RKO (cell line): ENCODE measurements around the gene KCNMA1.

Source experiments
- DNase-seq: peaks from one replicate; pipeline ENCODE4 v3.0.0-alpha.2; 2016; ENCODE audit warnings: low spot score

KCNMA1 gene

DNA sequence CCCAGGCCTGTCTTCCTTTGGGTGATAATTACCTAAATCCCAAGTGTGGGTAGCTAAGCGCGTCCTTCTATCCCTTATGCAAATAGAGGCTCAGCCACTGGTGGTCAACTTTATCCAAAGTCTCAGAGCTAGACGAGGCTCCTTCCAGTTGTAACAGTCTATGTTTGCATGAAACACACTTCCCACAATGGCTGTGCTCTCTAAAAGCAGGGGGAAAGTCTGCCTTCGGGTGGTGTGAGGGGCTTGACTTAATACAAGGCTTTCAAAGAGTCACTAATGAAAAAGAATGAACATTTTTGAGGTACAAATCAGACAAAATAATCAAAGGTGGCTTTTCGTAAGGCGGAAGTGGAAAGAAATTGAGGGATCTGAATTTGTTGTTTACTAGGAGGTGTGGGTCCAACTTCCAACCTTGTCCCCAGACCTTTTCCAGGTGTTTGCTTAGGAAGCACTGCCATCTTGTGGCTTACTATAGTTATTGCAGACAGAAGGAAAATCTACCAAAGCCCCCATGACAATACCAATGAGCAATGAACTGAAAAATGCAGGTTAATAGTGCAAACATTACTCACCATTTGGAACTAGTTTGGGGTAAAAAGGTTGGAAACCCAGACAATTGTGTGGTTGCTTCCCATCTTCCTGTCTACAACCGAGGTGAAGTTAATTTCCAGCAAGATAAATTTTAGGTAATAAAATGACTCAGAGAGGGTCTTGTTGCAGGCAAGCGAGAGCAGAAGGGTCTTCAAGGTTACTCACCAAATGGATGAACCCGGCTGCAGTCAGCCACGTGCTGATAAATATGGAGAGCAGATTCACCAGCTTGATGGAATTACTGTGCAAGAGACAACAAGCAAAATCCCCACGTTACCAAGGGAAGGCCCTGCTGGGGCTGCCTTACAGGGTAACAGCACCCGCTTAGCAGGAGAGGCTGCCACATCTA is 525.7 kb downstream of the KCNMA1 start:
- DNase-seq: peak; percentile 65

DNA sequence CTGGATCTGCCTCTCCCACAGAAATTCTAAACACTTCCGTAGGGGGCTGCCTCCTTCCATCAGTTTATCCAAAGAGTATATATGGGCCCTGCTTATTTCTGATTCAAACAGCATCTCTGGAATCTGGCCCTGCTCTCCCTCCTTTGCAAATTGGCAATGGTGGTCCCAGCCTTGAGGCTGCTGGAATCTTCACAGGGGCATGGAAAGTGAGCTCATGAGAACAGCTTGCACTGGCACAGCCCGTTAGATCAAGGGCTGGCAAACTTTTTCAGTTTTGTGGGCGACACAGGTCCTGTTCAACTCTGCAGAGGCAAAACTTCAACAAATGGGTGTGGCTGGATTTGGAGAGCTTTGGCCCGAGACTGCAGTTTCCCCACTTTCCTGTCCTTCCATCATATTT is 526.9 kb downstream of the KCNMA1 start:
- no peak for DNase-seq

DNA sequence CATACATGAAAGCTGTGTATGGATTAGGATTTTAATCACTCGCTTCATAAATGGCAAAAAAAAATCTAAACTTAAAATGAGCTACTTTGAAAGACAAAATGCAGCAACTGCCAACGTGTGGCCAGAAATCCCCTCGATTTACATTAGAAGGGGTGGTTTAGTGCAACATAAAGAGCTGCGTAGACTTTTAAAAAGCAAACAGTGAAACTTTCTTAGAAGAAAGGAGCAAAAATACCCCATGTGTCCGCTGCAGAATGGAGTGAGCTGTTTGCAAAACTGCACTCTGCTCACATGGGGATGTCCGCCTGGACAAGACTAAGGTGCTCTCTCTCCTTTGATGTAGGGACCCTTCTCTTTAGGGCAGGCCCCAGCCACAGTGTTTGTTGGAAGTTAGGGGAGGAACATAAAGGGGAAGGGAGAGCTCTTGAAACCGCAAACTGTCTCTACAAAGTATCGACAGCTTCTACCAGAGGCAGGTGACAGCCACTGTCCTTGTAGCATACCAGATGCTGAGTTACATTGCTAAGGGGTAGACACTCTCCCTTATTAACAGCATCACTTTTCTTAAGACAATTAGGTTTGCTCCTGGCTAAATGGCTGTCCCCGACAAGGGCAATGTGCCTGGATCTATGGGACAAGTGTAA is 528.1 kb downstream of the KCNMA1 start:
- no peak for DNase-seq

DNA sequence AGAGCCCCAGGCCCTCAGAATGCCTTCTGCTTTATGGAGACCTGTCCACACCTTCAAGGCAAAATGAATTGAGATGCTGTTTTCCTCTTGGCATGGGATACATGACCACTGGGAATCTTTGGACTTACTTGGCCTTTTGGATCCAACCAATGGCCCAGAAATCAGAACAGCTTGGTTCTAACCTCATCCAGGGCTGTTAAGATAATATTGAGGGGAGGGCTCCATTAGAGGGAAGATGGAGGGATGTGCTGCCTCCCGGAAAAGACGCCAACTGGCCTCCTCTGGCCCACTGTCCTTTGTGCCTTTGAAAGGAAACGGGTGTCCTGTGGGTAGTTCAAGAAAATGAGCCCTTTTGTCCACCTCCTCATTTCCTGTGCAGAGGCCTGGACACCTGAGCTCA is 530.9 kb downstream of the KCNMA1 start:
- DNase-seq: no peak

DNA sequence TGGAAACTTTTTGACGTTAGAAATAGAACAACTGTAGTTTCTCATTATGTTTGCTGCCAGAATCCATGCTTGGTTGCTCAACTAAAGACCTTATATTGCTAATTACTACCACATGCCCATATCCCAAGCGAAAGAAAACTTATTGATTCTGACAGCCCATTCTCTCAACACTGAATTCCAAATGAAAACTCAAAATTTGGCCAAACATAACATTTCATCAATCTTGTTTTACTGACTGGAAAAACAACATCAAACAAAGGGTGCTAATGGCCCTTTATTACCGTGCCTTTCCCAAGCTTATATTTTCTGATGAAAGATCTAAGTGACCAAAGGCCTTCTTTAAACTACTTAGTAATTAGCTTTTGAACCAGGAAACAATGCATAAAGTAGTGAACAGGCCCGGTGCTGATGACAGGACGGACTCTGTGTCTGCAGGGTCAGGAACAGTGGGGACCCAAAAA is 531.8 kb downstream of the KCNMA1 start:
- DNase-seq: no peak

DNA sequence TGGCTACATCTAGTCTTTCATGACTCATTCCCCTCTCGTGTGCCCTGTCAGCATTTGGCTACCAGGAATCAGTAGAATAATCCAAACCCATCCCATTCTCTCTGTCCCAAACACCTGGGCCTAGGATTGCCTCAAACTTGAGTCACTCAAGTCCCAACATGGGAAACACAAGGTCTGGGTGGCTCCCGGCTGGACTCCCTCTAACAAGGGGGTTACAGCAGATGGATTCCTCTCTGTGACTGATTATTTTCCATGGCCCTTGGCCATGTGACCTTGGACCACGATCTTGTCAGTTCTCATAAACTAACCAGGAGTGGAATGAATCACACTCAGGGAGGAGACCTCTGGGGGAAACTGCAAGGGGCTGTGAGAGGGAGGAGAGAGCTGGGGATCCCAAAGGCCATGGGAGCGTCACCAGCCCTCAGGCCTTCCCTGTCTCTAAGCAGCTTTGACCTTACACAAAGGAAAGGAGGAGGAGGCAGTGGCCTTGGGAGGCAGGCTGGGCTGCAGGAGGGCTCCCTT is 533.1 kb downstream of the KCNMA1 start:
- no peak for DNase-seq

DNA sequence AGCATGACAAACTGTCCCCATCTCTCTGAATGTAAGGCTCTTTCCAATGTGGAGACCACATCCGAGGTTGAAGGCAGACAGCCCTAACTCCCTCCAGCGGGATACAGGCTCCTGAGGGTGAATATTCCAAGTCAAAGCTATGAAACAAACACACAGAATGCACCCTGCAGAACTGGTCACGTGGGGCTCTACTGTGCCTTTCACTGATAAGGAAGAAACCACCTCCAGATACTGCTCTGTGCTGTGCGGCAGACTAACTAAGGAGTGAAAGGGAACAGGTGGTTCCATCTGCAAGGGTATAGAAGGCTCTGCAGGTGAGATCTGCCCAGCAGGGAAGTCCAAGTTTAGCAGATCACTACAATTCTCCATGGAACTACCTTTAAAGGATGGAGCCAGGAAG is 534.4 kb downstream of the KCNMA1 start:
- DNase-seq: no peak

DNA sequence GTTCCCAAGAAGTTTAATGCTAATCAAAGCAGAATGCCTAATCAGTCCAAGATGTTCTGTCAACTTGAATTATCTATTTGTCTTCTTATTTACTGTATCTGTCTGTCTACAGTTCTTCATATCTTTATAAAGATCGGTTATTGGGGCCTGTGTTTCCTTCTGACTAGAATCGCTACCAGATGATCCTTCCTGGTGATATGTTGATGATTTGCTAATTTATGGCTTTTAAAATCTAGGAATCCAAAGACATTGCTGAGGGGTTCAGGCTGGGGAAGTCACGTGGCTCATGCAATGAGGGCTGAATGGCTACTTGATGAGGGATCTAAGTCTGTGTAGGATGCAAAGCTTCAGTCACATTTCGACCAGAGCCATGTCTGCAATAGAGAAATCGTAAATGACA is 536.3 kb downstream of the KCNMA1 start:
- no peak for DNase-seq

DNA sequence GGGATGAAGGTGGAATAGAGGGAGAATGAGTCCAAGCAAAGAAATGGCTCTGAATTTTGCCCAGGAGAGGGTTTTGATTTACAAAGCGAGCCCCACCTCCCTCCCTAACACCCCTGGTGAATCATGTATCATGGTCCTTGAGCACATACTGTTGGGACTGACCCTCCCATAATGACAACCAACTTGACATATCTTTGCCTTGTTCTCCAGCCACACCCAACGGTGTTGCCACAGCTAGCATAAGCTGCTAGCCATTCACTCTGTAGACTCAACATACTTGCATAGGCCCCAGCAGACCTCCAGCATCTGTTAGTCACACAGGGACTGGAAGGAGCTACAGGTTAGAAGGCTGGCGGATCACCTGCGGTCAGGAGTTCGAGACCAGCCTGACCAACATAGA is 538.5 kb downstream of the KCNMA1 start:
- DNase-seq: no peak

DNA sequence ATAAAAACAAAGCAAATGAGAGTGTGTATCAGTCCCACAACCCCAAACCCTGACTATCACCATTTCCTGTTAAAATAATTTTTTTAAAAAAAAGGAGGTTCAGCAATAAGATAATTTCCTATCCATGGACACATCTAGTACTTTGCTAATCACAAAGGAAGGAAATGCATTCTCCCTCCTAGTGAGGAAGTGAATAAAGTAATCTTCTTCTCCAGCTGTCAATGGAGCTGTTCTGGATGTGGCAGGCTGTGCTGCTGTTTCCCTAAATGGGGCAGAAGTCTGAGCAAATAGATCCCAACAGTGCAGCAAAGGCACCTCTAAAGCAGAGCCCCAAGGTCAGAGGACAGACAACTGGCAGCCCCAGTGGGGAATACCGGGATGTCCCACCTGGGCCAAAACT is 540.0 kb downstream of the KCNMA1 start:
- DNase-seq: no peak

DNA sequence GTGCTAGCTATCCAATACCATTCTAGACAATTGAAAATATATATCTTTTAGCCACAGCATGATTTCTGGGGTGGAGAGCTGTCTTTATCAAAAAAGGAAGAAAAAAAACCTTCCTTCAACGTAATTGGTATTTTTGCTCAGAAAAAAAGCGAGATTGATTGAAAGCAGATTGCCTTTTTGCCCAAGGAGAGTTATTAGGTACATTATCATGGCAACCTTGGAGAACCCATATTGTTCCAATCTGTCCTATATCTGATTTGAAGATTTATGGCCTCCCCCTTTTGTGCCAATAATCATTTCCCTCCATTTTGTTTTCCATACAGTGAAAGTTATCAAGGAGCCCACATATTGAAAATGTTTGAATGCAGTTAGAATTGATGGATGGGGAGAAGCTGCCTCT is 544.5 kb downstream of the KCNMA1 start:
- DNase-seq: no peak

DNA sequence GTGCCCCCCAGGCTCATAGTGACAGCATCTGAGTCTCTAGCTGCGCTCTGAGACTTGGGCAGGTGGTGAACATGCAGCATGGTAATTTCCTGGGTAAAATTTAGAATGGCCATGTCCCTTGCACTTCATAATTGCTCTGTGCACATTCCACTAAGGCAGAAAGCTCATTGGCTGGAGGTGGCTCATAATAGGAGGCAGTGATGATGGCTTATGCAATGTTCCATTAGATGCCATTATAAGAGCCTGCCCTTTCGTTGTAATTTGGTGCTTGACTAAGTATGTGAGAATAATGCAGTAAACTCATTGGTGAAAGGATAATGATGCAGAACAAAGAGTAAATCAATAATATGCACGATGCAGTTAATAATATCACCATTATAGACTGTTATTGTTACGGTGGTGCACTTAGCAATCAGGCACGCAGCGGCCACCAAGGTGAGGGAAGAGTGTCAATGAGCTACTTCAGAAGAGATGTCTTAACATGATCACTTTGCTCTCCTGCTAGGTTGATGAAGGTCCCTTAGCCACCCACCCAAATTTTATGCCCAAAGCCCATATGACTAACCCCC is 545.9 kb downstream of the KCNMA1 start:
- DNase-seq: no peak

DNA sequence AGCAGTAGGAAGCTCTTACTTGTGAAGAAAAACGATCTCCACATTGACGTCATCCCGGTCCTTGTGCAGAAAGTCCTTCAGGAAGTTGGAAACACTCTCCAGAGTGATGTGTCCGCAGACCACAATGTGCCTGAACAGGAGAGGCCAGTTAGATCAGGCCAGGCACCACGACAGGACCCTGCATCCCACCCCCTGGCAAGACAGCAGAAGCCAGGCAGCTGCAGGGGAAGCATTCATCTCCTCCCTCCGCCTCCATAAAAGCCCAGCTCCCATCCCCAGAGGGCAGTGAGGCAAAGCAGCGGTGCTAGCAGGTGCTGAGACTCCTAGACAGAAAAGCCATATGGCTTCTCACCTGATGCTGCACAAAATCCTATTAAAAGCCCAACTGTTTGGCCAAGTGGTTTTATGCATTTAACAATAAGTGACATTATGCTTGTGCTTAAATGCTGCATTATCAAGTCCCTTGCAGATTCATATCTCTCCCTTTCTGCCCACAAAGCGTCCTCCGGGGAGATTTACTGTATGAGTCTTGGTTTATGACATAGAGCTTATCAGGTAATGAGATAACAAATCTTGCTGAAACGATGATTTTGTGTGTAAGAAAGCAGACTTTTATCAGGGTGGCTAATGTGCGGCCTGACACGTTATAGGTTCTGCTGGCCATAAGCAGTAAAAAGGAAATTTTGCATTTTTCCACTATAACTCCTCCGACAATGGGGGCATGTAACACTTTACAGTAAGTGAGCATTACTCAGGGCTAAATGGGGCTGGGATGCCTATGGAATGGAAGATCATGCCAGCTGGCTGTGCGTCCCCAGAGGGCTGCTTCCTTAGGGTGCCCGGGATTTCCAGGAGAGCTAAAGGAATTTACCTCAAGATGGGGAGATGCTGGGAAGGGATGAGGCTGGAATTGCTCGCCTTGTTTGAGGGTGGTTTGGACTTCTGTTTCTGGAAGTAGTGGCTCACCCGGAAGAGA is 546.9 kb downstream of the KCNMA1 start:
- no peak for DNase-seq

DNA sequence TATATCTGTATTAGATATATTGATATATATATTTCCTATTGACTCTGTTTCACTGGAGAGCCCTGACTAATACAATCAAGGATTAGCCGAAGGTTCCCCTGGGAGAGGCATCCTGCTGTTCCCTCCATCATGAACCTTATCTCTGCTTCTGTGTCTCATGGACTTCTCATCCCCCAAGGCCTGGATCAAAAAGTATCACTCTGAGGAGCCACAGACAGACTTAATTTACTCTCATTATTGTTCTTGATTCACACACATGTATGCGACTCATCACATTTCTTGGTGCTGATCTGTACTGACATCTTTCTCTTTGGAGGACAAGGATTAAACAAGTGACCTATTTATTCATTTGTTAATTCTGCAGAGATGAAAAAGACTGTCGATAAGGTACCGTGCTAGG is 550.2 kb downstream of the KCNMA1 start:
- no peak for DNase-seq

DNA sequence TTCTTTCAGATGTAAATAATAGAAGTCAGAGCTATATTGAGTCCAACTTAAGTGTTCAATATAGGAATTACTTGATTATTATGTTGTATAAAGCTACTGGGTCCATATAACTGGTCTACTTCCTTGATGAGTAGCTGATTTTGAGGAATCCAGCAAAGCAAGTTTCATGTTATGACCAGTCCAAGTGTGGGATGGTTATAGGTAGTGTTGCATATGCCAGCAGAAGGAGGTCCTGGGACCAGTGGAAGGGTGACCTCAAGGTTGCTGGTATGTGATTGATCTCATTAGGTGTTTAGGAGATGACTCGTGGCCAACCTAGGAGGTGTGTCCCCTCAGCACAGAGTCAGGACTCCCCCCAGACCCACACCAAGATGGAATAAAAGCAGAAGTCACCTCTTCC is 551.5 kb downstream of the KCNMA1 start:
- DNase-seq: no peak

DNA sequence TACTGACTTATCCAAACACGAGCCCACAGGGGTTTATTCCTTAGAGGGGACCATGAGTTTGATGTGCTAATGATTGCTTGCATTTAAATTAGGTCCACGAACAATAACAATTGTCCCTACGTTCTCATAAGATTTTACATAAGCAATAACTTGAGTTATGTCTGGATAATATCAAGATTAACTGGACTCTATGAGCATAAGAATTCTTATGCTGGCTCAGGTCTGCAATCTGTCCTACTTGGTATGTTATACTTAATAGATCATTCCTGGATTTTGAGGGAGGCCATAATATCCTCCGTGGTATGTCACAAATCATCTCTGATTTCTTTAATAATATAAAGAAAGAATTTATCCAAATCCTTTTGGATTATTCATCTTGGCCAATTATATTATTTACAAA is 552.3 kb downstream of the KCNMA1 start:
- DNase-seq: no peak

DNA sequence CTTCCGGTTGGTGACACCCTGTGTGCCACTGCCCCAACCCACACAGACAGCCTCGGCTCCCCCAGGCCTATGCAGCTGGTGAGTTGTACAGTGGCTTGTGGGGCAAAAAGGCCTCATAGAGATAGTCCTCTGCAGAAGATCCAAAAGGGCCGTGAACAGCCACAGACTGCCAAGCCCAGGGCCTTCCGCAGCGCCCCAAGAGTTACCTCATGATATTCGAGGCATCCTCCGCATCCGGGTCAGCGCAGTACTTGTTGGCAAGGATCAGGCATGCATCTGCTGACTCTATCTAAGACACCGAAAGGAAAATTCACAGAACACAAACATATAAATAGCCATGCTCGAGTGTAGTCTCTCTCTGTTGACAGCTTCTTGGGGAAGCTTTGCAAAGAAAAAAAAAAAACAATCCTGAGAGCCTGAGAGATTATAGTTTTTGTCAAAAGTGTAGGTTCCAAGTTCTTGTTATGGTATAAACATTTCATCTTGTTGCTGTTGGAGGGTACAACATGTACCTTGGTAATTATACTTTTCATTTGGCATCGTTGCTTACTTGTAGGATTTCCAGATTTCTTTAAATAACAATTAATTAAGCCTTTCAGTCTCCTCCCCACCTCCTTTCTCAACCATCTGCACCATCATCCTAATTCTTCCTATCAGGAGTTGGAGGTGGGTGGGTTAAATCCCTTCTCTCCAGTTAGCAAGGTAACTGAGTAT is 553.0 kb downstream of the KCNMA1 start:
- no peak for DNase-seq

DNA sequence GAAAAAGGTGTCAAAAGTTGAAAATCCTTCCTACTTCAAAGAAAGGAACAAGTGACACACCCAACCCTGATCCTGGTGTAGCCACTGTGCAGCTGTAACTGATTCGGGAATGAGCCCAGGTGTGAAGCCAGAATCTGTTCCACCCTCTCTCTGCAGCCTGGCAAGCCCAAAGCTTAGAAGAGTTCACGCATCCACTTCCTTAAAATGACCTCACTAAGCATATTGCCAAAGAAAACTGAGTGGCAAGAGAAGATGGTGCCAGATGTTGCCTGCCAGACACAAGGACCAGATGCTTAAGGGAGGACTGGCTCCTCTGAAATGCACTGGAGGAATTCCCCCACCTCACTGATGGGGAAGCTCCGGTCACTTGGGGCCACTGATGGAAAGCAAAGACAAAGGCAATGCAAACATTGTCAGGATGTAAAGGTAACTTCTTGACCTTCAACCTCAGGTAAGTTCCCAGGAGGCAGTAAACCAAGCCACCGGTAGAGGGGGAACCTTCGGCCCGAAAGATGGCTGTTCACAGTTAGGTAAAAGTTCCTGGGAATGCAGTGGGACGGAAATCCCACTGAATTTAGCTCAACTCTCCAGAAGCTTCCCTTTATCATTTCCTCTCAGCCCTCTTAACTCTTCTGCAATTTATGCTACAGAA is 554.9 kb downstream of the KCNMA1 start:
- no peak for DNase-seq

DNA sequence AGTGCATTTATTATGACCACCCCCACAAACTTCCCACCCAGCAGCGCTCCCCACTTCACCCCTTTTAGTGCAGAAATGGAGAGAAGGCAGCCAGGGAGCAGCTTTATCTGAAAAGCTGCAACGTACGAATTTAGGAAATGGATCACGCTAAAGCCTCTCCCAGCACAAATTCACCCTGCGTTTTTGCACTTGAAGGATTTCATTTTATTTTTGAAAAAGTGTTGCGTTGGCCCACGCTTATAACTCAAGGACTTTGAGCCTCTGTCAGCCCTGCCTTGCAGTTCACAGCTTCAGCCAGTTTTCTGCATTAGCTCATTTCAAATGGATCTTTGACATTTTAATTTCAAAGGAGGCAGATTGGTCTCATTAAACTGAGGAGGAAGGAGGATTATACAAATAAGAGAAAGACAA is 556.1 kb downstream of the KCNMA1 start:
- no peak for DNase-seq

DNA sequence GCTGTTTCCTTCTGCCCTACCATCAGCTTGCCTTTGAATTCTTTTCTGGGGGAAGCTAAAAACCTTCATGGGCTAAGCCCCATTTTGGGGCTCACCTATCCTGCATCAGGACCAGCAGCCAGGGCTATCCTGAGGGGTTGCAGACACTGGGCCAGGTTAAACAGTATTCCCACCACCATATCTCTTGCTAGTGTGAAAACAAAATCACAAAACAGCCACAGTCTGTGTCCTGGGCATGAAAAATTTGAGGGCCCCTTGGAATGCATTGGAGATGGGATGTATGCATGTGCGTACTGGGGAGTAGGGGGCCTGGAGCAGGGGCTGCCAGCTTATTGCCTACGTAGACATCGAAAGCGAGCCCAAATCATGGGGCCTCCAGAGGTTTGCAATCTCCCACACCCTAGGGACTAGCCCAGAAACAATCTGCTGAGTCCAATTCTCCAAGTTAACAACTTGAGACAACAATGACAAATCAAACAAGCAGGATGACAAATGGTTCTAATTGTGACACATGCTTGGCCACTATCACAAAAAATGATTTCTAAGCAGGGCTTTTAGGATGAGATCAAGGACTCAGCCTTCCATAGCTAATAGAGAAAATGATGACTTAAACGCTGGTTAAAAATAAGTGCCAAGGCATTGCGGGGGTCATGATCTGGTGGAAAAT is 557.1 kb downstream of the KCNMA1 start:
- no peak for DNase-seq
